GM21737 (cell line): ENCODE data around the gene KCNN3.

Source experiments
- ATAC-seq: cut with Tn5 transposase; IDR thresholded peaks from one replicate; pipeline ENCODE4 v1.9.1; 2021; ENCODE audit warnings: mild to moderate bottlenecking, moderate library complexity; ENCODE audit not compliant: unreplicated experiment

Gene KCNN3

DNA sequence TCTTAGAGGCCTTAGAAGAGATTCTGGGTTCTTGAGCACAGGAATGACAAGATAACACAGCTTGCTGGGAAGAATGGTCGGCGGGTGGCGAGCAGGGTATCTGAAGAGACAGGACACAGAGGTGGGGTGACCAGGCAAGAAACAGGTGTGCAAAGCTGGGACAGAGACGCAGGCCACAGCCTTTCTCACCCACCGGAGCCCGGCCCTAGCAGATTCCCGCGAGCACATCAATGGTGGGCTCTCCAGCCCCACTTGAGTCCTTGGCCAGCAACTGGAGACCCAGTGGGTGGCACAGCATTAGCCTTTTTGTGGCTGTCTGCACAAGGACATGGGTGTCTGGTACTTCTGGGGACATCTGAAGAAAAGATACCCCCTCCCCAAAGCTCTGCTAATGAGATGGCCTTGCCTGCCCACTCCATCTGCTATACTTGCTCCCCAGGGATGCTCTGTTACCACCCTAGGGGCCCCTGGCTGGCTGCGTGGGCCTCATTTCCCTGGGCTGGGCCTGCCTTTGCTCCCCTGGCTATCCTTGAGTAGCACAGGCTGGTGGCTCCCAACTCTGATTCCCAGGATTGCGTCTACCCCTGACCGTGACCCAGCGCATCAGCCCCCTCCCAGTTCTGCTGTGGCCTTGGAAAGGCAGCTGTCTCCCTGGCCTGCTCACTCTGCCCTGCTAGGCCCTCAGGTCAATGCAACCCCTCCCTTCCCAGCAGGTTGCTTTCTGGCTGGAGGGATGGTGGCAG, 134.8 kb downstream of the KCNN3 start:
- ATAC-seq, result no peak

DNA sequence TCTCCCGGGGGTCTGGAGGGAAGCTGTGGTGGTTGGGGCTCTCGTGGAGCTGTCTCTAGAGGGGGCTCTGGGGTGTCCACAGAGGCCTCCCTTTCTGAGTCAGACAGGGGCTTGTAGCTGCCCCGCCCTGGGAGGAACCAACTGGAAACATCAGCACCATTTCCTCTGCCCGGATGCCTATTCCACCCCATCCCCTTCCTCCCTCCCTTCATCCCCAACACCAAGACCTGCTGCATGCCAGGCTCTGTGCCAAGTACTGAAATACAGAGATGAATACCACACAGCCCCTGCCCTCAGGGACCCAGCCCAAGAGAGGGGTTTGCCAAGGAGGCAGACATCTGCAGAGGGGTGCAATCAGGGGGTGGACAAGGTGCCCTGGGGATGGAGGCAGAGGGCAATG, 136.5 kb downstream of the KCNN3 start:
- ATAC-seq, result no peak

DNA sequence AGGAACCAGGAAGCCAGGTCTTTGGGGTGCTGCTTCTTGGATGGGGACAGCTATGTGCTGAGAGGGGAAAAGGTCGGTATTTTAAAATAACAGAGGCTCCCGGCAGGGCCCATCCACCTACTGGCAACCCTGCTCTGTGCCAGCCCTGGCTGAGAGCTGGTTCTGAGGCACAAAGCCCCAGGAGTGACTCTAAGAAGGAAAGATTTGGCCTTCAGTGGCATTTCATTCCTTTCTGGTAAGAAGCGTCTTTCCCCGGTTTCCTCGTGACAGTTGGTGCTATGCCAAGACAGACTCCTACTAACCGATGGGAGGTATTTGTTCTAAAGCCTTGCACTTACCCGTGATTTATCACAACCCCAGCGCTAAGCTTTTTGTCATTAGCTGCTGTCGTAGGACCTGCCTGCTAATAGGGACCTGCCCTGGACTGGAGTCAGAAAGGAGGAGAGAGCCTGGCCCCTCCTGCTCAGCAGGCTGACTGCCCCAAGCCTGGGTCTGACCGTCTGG, 139.0 kb downstream of the KCNN3 start:
- ATAC-seq, result no peak

DNA sequence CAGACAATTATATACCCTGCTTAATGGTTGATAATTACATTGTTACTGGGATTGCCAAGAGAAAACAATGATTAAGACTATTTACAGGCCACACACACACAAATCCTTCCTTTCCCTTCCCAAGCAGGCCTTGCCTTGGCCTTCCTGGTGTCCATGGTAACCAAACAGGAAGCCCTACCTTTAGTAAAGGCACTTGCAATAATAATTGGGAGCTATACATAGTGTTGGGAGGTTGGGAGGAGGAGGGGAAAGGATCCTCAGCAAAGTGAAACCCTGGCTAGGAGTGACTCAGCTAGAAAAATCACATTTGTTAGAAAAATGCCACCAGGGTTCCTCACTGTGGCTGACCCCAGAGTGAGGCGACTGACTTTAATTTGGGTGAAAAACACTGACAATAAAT, 139.8 kb downstream of the KCNN3 start:
- ATAC-seq, result no peak

DNA sequence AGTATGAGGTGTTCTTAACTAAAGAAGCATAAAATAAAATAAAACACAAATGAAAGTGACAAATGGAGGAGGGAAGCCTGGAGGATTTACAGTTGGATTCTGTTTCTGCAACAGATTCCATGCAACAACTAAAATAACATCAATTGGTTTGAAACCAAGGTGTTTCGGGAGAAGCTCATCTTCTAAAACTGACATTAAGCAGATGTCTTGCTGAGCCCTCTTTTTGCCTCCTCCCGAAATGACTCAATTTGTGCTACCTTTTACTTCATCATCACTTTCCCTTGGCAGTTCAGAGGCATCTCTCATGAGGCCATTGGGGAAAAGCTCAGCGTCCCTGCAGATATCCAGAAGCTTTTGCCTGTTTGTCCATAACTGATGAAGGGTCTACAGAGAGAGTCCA, 140.5 kb downstream of the KCNN3 start:
- no peak for ATAC-seq

DNA sequence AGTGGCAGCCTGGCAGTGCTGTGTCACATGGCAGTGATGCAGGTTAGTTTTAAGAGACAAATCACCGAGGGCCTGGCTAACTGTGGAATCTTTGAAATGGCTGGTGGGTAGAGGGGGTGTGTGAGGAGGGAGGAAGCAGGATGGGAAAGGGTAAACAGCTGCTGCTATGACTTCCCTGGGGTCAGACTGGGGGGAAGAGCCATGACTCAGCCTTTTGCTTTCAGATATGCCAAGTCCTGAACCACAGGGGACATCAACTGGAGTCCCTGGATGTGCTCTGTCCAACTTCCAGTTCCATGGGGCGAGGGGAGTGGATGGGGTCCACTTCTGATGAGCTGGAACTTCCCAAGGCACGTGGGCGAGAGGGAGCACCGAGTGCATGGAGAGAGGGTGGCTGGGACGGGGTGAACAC, 141.0 kb downstream of the KCNN3 start:
- no peak for ATAC-seq

DNA sequence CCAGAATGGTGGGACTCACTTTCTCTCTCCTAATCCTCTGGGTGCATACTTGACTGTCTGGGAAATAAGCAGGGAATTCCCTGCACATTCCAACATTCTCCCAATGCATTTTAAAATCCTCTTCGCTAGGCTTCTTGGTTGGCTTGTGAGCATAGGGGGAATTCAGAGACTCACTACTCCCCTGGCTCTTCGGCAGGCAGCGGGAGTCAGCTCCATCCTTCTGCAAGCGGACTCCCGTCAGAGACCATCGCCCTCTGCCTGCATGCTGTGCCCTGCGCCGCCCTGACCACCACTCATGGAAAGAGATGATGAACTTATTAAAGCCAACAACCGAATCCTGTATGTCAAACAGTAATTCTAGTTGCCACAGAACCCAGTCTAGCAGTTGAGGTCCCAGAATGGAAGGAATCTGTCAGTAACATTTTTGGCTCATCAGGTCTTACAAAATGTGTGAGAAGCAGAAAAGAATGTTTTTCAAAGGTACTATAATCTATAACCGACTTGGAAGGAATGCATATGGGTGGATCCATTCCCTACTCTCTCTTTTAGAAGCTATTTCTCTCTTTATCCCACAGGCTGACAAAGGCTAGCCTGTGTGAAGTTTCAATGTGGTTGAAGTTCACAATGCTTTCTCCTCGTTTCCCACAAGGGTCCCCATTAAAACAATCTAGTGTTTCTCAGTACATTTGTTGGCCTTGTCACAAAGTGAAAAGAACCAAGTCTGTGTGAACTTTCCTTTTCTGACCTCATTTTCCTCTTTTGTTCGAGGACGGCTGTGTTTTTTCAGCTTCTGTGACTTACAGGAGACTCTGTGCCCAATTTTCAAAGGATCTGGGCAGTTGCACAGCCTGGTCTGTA, 143.0 kb downstream of the KCNN3 start:
- no peak for ATAC-seq

DNA sequence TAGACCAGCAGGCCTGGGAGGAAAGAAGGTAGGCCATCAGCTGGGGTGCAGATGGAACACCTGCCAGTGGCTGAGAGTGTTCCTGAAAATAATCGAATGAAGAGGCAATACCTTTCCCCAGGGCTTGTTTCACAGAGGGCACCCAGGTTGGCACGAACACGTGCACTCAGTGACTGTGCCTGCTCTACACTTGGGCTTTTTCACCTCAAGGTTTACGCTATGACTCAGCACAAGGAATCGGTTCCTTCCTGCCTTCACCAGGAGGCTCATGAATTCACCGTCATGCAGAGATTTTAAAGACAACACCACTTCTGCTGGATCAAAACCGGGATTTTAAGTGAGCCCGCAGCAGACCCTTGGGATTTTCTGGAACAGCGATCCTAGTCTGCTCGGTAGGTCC, 143.6 kb downstream of the KCNN3 start:
- no peak for ATAC-seq

DNA sequence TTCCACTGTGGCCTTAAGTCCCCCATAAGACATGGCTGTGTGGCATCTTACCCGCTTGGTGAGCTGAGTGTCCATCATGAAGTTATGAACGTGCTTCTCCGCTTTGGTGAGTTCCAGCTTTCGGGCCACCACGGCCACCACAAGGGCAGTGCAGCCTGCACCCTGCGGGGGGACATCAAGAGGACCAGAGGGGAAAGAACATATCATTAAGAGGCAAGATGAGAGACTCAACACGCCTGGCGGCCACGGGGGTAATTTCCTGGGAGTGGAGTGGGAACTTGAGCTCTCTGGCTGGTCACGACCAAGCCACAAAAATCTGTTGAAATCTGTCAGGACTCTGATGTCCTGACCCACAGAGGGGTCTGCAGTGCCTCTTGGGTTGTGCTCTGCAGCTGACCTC, 144.2 kb downstream of the KCNN3 start:
- ATAC-seq, result no peak

DNA sequence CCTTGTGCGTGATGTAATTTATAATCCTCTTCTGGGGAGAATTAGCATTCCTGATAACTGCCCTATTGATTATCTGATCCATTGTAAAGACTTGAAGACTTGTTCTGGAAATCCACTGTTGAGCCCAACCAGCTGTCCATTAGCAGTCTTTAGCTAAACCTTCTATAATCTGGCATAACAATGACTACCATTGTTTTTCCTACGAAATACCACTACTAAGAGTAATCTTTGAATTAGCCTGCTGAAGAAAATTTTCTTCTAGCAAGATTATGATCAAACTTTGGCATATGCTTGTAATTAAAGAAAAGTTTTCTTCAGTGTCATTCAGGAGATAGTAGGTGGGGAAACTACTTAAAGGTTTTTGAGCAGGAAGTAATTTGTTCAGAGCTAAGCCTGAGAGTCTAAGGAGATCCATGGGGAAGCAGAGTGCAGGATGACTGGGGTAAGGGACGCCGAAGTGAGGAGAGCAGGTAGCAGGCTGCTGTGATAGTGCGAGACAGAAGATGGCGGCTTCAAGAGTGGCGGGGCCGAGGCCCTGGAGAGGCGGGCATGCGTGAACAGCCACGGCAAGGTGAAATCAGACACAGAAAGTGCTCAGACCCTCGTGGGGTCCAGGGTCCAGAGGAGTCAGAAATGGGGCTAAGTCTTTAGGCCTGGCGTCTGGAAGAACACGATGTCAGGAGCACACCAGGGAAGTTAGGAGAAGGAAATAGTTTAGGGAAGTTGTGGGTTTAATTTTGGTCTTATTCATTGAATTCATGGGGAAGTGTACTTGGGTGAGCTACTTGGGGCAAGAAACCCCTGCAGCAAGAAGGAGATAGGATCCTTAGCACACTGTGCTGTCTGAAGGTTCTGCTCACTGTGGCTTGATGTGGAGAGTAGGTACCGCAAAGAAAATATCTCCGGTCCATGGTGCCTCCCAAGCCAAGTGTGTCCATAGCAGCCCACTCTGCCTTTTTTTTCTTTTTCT, 149.5 kb downstream of the KCNN3 start:
- no peak for ATAC-seq

DNA sequence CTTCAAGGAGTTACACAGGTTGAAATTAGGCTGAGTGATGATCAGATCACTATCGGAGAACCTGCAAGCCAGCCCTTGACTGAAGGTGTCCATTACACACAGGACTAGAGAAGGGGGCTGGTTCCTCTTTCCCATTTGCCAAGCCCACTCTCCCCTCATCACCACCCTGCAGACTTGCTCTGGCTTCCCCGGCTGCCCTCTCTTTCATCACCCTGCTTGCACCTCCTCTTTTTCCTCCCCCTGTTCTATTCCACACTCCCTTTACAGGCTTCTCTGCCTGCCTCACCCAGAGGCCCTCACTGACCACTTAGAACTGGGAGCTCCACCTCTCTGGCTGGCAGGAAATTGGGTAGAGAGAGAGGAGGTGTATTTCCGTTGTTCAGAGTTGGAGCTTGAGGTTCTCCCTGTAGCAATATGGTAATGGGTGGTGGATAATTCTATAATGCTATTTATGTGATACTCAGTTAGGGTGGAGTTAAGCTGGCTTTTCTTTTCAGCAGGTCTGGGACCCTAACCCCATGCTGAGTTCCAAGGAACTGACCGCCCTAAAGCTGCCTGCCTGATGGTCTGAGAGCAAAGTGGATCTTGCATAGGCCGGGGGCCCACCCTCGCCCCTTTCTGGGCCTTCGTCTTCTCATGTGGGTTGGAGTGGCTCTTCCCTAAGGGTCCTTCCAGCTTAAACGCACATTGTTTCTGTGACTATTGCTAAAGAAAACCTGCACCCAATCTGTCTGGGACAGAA, 150.3 kb downstream of the KCNN3 start:
- ATAC-seq, result no peak

DNA sequence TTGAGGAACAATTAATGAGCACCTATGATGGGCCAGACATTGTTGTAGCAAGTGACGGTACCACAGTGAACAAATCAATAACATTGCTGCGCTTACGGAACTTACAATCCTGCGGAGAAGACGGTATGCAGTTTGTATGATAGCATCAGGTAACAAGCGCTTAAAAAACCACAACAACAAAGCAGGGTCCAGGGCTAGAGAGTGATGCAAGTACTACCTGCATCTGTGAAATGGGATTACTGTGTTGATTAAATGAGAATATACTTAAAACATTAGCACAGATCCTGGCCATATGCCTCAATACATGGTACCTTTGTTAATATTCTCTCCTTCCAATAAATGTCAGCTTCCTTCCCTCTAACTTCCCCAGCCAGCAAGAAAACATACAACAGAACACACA, 151.5 kb downstream of the KCNN3 start:
- ATAC-seq, result no peak

DNA sequence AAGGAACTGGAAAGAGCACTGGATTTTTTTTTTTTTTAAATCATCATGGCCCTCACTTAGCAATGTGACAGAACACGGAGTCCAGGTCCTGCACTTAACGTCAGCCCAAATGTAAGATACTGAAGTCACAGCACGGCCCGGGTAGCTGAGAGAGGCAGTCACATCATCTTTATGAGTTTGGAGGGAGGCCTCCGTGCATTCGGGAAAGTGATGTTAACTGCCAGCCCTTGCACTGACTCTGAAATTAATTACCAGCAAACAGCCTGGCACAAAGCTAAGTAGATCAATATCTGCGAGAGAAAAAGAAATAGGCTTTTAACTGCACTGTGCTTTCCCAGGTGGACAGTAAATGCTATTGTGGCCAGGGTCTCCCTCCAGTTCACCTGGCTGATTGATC, 152.6 kb downstream of the KCNN3 start:
- no peak for ATAC-seq

DNA sequence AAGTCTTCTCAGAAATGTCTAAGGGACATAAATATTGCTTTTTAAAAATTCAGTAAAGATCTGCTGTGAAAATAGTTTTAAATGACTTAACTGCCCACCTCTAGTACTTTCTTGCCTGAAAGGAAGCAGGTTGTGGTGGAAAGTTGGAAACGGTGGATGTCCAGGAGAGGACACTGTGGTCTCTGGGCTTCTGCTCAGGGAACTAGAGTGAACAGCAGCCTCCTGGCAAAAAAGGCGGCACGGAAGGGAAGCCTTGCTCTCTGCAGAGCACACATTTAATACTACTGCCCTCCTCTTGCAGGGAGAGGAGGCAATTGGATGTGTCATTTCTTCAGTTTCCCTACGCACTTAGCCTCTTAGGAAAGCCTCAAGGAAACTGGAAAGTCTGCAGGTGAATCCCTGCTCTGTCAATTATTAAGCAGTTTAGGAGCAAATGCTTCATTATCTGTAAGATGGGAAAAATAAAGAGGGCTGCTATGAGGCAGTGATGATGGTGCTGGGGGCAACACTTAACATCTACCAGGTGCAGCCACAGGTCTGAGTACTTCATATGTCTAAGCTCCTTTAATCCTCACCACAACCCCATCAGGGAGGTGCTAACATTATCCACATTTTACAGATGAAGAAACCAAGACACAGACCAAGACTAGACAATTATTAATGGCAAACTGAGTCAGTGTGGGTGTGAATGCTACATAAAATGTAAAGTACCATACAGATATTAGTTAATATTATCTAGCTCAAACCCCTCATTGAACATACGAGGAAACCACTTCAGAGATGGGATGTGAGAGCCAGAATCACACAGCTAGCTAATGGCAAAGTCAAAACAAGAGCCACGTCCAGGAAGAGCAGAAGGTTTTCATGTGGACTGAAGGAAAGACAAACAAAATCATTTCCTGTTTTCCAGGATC, 153.2 kb downstream of the KCNN3 start:
- ATAC-seq, result no peak

DNA sequence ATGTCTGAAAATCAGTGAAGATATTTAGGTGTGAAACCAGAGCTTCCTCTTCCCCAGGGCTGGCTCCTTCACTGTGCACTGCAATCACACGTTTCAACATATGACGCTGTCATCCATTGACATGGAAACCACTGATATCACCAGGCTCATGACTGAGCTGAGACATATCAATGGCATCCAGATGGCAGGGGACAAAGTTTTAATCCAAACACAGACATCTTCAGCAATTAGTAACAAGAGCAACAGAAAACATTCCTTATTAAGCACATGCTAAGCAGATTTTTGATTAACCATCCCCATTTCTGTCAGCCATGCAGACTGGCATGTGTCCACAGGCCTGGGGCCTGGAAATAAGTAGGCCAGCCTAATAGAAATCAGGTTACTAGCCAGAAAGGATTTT, 154.1 kb downstream of the KCNN3 start:
- no peak for ATAC-seq

DNA sequence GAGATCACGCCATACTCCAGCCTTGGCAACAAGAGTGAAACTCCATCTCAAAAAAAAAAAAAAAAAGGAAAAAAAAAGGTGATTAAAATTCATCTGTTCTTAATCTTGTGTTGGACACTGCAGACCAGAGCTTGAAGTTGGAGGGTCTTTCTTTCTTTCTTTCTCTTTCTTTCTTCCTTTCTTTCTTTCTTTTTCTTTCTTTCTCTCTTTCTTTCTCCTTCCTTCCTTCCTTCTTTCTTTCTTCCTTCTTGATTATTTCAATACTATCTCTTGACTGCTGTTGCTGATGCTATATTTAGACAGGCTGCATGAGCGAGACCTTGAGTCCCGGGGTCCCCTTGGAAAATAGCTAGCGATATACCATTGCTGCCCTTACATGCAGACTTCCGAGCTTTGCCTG, 154.7 kb downstream of the KCNN3 start:
- ATAC-seq, result no peak

DNA sequence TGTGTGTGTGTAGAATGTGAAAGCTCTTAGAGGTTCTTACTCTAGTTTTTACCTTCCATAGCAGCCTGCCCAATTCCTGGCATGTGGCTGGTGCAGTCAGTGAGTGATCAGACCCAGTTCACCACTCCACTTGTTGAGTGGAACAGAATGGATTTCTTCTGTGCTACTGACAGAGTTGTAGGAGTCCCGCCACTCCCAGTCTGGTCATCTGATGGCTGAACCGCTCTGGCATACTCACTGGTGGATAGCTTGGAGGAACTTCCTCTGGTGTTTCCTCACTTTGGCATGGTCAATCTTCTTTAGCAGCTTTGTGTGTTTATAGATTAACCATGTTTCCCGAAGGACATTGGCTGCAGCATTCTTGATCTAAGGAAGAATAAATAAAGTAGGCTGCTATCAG, 155.4 kb downstream of the KCNN3 start:
- ATAC-seq, result no peak

DNA sequence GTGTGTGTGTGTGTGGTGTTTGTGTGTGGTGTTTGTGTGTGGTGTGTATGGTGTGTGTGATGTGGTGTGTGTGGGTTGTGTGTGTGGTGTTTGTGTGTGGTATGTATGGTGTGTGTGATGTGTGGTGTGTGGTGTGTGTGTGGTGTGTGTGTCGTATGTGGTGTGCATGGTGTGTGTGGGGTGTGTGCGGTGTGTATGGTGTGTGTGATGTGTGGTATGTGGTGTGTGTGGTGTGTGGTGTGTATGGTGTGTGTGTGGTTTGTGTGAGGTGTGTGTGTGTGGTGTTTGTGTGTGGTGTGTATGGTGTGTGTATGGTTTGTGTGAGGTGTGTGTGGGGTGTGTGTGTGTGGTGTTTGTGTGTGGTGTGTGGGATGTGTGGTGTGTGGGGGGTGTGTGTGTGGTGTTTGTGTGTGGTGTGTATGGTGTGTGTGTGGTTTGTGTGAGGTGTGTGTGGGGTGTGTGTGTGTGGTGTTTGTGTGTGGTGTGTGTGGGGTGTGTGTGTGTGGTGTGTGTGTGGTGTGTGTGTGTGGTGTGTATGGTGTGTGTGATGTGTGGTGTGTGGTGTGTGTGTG, 155.9 kb downstream of the KCNN3 start:
- ATAC-seq, result no peak

DNA sequence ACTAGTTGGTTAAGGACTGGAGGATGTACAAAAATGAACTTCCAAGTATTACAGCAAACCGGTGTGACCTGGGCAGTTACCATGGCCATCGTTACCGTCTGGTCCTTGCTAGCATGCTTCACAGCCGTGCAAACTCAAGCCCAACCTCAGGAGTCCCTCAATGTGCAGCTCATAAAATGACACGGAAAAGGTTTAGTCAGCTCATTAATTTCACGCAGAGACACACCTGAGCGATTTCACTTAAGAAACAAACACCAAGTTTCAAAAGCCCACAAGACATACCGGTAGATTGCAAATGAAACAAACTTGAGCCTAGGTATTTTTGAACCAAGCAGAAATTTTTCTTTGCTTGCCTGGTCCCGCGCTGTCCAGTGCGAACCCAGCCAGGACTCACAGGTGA, 157.1 kb downstream of the KCNN3 start:
- no peak for ATAC-seq
